ENCODE measurements around the gene CTPS1.

CTPS1 gene

GRCh38 chr1:41003640-41004220 is 24.2 kb downstream of the CTPS1 start:
- DNase-seq, result no peak

GRCh38 chr1:41005876-41006275 is 26.4 kb downstream of the CTPS1 start:
- no peak for DNase-seq

- no peak for DNase-seq
These were observed 27.7 kb downstream of the CTPS1 start for GRCh38 chr1:41006942-41007865.

GRCh38 chr1:41009466-41009865 is 30.0 kb downstream of the CTPS1 start:
- no peak for DNase-seq

GRCh38 chr1:41010345-41010744 is 30.8 kb downstream of the CTPS1 start:
- no peak for DNase-seq

- DNase-seq, result no peak
These were observed 33.5 kb downstream of the CTPS1 start for GRCh38 chr1:41013024-41013423.

- no peak for DNase-seq
These were observed 34.3 kb downstream of the CTPS1 start for GRCh38 chr1:41013796-41014195.

GRCh38 chr1:41014871-41015270 is 35.4 kb downstream of the CTPS1 start:
- no peak for DNase-seq

GRCh38 chr1:41015281-41015896 is 35.9 kb downstream of the CTPS1 start:
- DNase-seq, result no peak

- no peak for DNase-seq
These were observed 36.5 kb downstream of the CTPS1 start for GRCh38 chr1:41015897-41016470.

- DNase-seq, result no peak
These were observed 37.9 kb downstream of the CTPS1 start for GRCh38 chr1:41017141-41018017.

GRCh38 chr1:41018018-41018410 is 38.5 kb downstream of the CTPS1 start:
- DNase-seq, result no peak

- DNase-seq, result no peak
These were observed 39.9 kb downstream of the CTPS1 start for GRCh38 chr1:41019353-41019745.

GRCh38 chr1:41020109-41020576 is 40.6 kb downstream of the CTPS1 start:
- DNase-seq, result no peak

- no peak for DNase-seq
These were observed 41.2 kb downstream of the CTPS1 start for GRCh38 chr1:41020654-41021053.

GRCh38 chr1:41021526-41022308 is 42.2 kb downstream of the CTPS1 start, which contains the start of gene SLFNL1:
TSS of gene SLFNL1 (minus strand) at chr1:41021725. CDS start at chr1:41020660, 1,065 bp downstream.
- DNase-seq, result no peak

- DNase-seq, result no peak
These were observed 42.9 kb downstream of the CTPS1 start for GRCh38 chr1:41022424-41022823.

GRCh38 chr1:41023279-41023990 is 43.9 kb downstream of the CTPS1 start:
- no peak for DNase-seq

GRCh38 chr1:41024953-41025352 is 45.5 kb downstream of the CTPS1 start:
- DNase-seq, result no peak

GRCh38 chr1:41025979-41026819 is 46.7 kb downstream of the CTPS1 start:
- no peak for DNase-seq
